HFFc6 (cell line): ENCODE data around the gene IGSF3. TPM values are rescaled to one million over a fixed set of nuclear protein-coding genes. Genes with fewer than 3 reads are reported as not detected.
"Not testable (repeated sequence)": the region's sequence is repeated elsewhere in the genome, so short reads cannot be mapped to it uniquely, and the experiment has no call there.

ENCODE experiments used
- DNase-seq: peaks from one replicate; pipeline ENCODE4 v3.0.0-alpha.2; 2018
- H3K27ac Mint-ChIP-seq: 2 replicates; pipeline ENCODE4 v1.8.0; 2020; ENCODE audit warnings: mild to moderate bottlenecking, mixed read lengths
- H3K27me3 Mint-ChIP-seq: 2 replicates; pipeline ENCODE4 v1.8.0; 2021; ENCODE audit warnings: mild to moderate bottlenecking, moderate library complexity, mixed read lengths; ENCODE audit not compliant: insufficient read depth
- H3K36me3 Mint-ChIP-seq: 2 replicates; pipeline ENCODE4 v1.8.0; 2021; ENCODE audit warnings: low read depth, mixed read lengths
- H3K4me1 Mint-ChIP-seq: 2 replicates; pipeline ENCODE4 v1.8.0; 2020; ENCODE audit warnings: low read depth, mixed read lengths
- H3K4me3 Mint-ChIP-seq: 2 replicates; pipeline ENCODE4 v1.8.0; 2020; ENCODE audit warnings: mild to moderate bottlenecking, moderate library complexity, mixed read lengths
- H3K9me3 Mint-ChIP-seq: 2 replicates; pipeline ENCODE4 v1.8.0; 2020; ENCODE audit warnings: mild to moderate bottlenecking, mixed read lengths
- total RNA-seq, 6 experiments: library from RNA; stranded (reverse); fragmentation: NEBNext Ultra II Directional; extraction: Animal tissue kit (Norgen Biotek cat#: 25700); gene quantifications; 2 replicates in 1 of 6; 3 replicates in 5 of 6; pipeline ENCODE4 v1.2.3, GENCODE V29; 2021
- TF ChIP-seq, protein P1 (sequence below): fragments of 200-600 bp; sonication (generic); IDR thresholded peaks from 2 replicates; pipeline ENCODE4 v1.5.0; 2021; ENCODE audit warnings: antibody characterized with exemption, mild to moderate bottlenecking

Gene IGSF3
- total RNA-seq, 6 experiments from 2014 or later: not detected

DNA sequence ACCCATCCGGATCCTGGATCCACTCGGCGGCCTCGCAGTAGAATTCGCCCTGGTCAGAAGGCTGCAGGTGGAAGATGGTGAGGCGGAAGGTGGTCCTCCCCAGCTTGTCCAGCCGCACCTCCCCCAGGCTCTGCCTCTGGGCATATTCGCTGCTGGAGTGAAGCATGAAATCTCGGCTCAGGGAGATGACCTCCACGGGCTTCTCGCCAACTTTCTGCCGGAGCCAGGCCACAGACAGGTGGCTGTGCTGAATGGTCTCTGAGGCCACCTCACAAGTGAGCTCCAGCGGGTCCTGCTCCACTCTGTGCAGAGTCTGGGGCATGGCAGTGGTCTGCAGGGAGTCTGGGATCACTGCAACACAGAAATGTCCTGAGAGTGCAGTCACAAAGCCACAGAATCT is 53.7 kb downstream of the IGSF3 start:
- not testable (repeated sequence) for H3K4me1 Mint-ChIP-seq, H3K27ac Mint-ChIP-seq

DNA sequence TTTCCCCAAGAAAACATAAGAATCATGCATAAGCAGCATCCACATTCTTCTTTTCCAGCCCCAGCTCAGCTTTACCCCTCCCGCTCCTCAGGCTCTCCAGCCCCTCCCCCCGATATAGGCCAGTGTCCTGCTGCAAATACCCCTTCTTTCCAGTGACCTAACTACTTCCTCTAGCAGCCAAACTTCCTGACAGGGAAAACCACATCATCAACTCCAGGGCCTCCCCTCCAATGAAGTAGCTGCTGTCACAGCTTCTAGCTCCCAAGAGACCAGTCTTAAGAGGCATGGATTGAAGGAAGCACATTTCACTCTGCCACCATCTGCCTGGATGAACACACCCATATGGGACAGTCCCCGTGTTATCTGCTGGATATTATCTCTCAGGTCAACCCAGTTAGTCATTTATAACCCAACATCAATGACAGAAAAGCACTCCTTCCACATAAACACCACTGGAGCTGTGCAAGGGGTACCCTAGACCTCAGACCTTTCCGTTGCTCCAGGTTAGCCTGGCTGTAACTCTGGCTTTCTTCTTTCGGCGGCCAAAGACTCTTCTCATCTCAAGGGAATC is 57.6 kb downstream of the IGSF3 start:
- H3K27me3 Mint-ChIP-seq: peaks cover 21% of the 10 kb centered on the region
- not testable (repeated sequence) for H3K27ac Mint-ChIP-seq, H3K4me3 Mint-ChIP-seq

More for the DNA sequence above, 53.7 kb downstream of the IGSF3 start:
- H3K4me3 Mint-ChIP-seq, H3K9me3 Mint-ChIP-seq, DNase-seq, H3K36me3 Mint-ChIP-seq: not testable (repeated sequence)
- H3K27me3 Mint-ChIP-seq: peaks cover 19% of the 10 kb centered on the region

DNA sequence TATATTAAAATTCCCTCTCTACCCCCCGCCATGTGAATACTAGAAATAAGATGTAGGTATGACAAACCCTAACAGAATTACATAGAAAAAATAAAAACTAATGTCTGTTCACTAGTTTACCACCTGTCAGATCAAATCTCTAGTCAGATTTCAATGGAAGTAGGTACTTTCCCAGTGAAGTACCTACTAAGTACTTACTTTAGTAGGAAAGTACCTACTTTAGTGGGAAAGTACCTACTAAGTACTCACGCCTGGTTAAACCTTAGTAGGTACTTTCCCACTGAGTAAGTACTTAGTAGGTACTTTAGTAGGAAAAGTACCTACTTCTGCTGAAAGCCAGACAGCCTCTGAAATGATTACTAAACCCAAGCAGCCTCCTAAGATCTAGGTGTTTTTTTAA is 58.7 kb downstream of the IGSF3 start:
- peaks cover 23% of the 10 kb centered on the region for H3K27me3 Mint-ChIP-seq
- H3K4me3 Mint-ChIP-seq: not testable (repeated sequence)

More for the DNA sequence above, 57.6 kb downstream of the IGSF3 start:
- not testable (repeated sequence) for H3K9me3 Mint-ChIP-seq, DNase-seq, H3K4me1 Mint-ChIP-seq, H3K36me3 Mint-ChIP-seq

DNA sequence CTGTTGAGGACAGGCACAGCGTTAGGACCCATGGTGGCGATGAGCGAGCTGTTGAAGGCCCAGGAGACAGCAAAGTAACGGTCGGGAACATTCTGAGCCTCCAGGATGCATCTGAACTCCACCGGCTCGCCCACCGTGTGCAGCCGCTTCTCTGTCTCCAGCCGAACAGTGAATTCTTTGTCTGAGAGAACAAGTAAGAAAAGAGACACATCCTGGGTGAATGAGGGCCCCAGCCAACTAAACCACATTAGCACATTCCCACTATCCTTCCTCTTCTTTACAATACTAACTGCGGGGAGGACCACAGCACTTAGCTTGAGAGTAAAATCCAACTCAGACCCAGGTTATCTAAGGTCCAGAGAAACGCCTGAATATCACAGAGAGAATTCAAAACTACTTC is 59.4 kb downstream of the IGSF3 start:
- peaks cover 28% of the 10 kb centered on the region for H3K27me3 Mint-ChIP-seq
- DNase-seq, H3K4me1 Mint-ChIP-seq, H3K4me3 Mint-ChIP-seq, H3K9me3 Mint-ChIP-seq, H3K36me3 Mint-ChIP-seq, H3K27ac Mint-ChIP-seq: not testable (repeated sequence)

More for the DNA sequence above, 58.7 kb downstream of the IGSF3 start:
- not testable (repeated sequence) for H3K9me3 Mint-ChIP-seq, H3K4me1 Mint-ChIP-seq, DNase-seq, H3K27ac Mint-ChIP-seq, H3K36me3 Mint-ChIP-seq

DNA sequence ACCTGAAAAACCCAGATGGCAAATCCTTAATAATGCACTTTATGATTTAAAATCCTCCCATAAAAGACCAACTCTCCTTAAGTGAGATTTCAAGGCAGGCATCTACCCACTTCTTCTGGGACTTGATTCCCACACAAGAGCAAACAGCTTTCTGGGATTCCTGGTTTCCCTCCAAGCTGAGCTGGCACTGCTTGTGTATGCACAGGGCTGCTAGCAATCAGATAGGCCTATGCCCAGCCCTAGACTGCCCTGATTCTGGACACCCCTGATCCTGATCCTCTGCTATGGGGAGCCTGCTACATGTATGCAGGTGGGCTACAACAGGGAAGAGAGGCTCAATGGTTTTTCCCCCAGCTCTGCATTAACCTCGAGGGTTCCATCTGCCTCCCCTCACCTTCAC is 60.1 kb downstream of the IGSF3 start:
- not testable (repeated sequence) for H3K4me3 Mint-ChIP-seq, H3K36me3 Mint-ChIP-seq, H3K9me3 Mint-ChIP-seq, DNase-seq, H3K27ac Mint-ChIP-seq, H3K4me1 Mint-ChIP-seq
- H3K27me3 Mint-ChIP-seq: peaks cover 28% of the 10 kb centered on the region

DNA sequence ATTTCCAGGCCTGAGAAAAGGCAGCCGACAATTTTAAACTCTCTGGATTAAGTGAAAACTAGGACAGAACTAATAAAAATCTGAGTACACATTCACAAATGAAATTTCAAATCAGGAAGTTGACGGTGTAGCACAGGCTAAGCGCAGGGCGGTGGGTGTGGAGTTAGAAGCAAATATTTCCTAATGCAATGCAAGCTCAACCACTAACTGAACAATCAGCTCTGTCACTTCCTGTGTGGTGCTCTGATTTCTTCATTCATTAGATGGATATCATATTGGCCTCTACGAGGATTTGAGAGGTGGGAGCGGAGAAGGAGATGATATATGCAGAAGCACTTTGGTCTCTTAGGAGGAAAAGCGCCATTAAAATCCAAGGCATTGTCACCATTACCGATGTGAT is 61.5 kb downstream of the IGSF3 start:
- not testable (repeated sequence) for H3K9me3 Mint-ChIP-seq, H3K36me3 Mint-ChIP-seq, H3K27ac Mint-ChIP-seq

DNA sequence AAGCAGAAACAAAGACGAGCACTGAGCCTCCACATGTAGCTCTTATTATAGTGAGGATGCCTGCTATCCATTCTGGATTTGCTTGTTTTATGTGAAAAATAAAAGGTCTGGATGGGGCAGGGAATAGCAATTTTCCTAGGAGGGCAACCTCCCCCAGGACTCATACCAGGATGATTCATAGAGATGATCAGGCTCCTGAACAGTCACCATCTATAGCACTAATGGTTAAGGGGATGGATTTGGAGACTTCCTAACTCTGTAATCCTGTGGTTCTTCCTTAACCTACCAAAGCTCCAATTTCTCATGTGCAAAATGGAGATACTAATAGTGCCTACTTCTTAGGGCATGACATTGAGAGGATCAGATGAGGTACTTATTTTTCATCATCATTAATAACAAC is 62.2 kb downstream of the IGSF3 start:
- Mint-ChIP-seq H3K27ac (no peak overlapping the region), H3K4me3 (no peak overlapping the region), H3K9me3 (no peaks in the 10 kb centered on the region), H3K36me3 (no peaks in the 10 kb centered on the region), H3K4me1 (no peaks in the 10 kb centered on the region), H3K27me3 (peaks cover 25% of the 10 kb centered on the region)
- DNase-seq: no peak
- TF ChIP-seq, protein P1, sequence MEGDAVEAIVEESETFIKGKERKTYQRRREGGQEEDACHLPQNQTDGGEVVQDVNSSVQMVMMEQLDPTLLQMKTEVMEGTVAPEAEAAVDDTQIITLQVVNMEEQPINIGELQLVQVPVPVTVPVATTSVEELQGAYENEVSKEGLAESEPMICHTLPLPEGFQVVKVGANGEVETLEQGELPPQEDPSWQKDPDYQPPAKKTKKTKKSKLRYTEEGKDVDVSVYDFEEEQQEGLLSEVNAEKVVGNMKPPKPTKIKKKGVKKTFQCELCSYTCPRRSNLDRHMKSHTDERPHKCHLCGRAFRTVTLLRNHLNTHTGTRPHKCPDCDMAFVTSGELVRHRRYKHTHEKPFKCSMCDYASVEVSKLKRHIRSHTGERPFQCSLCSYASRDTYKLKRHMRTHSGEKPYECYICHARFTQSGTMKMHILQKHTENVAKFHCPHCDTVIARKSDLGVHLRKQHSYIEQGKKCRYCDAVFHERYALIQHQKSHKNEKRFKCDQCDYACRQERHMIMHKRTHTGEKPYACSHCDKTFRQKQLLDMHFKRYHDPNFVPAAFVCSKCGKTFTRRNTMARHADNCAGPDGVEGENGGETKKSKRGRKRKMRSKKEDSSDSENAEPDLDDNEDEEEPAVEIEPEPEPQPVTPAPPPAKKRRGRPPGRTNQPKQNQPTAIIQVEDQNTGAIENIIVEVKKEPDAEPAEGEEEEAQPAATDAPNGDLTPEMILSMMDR: no peak

More for the DNA sequence above, 61.5 kb downstream of the IGSF3 start:
- peaks cover 28% of the 10 kb centered on the region for H3K27me3 Mint-ChIP-seq
- not testable (repeated sequence) for DNase-seq, H3K4me3 Mint-ChIP-seq, H3K4me1 Mint-ChIP-seq

DNA sequence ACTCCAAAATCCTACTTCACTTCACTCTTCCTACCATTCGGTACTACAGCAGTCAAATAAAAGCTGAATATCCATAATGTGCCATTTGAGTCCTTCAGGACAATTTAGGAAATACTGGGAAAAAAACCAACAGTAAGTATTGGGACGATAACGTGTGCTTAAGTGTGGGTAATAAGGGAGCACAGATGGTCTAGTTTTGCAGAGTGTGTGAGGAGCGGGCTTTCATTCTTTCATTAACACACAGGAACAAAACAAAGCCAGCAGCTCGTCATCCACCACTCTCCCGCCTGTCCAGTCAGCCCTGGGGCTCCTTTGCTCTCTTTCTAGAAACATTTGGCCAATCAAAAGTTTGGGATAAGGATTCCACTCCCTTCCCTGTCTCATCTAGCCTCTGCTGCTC is 63.1 kb downstream of the IGSF3 start:
- not testable (repeated sequence) for H3K36me3 Mint-ChIP-seq, H3K4me1 Mint-ChIP-seq, DNase-seq, H3K27ac Mint-ChIP-seq, H3K9me3 Mint-ChIP-seq, H3K4me3 Mint-ChIP-seq
- H3K27me3 Mint-ChIP-seq: peaks cover 22% of the 10 kb centered on the region

DNA sequence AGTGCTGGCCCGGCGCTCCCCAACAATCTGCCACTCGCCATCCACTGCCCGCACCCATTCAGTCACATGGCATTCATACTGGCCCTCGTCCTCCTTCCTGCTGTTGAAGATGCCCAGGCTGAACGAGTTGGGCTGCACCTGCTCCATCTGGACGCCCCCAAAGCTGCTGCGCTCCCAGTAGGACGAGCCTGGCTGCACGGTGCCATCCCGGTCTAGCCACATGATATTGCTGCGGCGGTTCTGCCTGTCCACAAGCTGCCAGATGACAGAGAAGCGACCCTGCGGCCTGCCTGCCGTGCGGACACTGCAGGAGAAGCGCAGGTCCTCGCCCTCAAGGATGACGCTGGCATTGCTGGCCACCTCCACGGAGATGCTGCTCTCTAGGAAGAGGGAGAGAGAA is 63.9 kb downstream of the IGSF3 start:
- H3K9me3 Mint-ChIP-seq, H3K27ac Mint-ChIP-seq, H3K4me1 Mint-ChIP-seq, H3K36me3 Mint-ChIP-seq, H3K4me3 Mint-ChIP-seq, DNase-seq: not testable (repeated sequence)
- H3K27me3 Mint-ChIP-seq: peaks cover 21% of the 10 kb centered on the region

DNA sequence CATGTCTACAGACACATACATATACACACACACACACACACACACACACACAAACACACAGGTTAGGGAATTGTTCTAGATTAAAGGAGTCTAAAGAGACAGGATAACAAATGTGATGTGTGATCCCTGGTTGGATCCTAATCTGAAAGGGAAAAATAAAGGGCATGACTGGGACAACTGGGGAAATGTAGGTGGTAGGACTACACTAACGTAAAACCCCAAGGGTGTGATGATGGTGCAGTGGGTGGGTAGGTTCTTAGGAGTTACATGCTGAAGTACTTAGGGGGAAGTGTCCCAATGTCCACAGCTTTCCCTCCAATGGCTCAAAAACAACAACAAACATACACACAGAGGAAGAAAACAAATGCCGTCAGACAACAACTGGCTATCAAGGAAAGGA is 68.2 kb downstream of the IGSF3 start:
- not testable (repeated sequence) for H3K27ac Mint-ChIP-seq, H3K4me3 Mint-ChIP-seq

DNA sequence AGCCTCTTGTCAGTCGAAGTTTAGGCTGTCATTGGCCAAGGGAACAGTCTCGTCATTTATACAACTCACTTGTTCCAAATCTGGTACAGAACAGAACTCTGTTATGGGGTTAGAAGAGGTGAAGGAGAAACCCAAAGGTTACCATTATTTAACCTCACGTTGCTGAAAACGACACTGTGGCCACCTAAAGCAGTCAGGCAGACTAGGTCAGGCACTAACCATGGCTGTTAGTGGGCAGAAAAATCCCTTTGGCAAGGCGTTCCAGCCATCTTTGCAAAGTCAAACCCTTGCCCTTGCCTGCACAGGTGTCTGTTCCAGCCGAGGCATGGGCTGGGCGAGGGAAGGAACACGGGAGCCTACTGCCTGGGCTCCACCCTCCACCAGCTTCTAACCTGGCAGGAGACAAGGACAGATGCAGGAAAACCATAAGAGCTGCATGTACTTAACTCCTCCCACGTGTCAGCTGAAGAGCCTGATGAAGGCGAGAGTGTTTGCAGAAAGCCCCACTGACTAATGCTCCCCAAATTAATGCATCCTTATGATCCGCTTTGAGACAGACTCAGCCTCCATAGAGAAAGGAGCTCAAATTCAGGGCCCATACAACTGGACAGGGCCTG is 69.0 kb downstream of the IGSF3 start:
- not testable (repeated sequence) for H3K9me3 Mint-ChIP-seq, H3K27ac Mint-ChIP-seq, H3K4me1 Mint-ChIP-seq, DNase-seq, H3K4me3 Mint-ChIP-seq, H3K36me3 Mint-ChIP-seq, H3K27me3 Mint-ChIP-seq

More for the DNA sequence above, 68.2 kb downstream of the IGSF3 start:
- not testable (repeated sequence) for H3K4me1 Mint-ChIP-seq, H3K9me3 Mint-ChIP-seq, H3K36me3 Mint-ChIP-seq, H3K27me3 Mint-ChIP-seq, DNase-seq

DNA sequence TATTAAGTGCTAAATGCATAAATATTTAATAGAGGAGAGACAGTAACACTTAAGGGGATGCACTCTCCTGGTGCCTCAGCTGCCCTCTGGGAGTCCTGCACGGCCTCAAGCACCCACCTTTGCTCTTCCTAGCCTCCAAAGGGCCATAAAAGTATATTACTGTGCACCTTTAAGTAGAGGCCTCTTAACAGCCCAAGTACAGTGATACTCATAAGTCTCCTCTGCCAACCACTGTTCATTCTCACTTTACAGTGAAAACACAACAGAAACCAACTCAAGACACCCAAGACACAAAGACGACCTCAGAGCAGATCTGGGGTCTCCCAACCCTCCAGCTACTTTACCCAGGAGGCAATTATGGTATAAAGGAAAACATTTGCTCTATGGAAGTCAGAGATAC is 70.1 kb downstream of the IGSF3 start:
- not testable (repeated sequence) for H3K4me1 Mint-ChIP-seq, DNase-seq, H3K27ac Mint-ChIP-seq, H3K4me3 Mint-ChIP-seq, H3K9me3 Mint-ChIP-seq, H3K36me3 Mint-ChIP-seq, H3K27me3 Mint-ChIP-seq

DNA sequence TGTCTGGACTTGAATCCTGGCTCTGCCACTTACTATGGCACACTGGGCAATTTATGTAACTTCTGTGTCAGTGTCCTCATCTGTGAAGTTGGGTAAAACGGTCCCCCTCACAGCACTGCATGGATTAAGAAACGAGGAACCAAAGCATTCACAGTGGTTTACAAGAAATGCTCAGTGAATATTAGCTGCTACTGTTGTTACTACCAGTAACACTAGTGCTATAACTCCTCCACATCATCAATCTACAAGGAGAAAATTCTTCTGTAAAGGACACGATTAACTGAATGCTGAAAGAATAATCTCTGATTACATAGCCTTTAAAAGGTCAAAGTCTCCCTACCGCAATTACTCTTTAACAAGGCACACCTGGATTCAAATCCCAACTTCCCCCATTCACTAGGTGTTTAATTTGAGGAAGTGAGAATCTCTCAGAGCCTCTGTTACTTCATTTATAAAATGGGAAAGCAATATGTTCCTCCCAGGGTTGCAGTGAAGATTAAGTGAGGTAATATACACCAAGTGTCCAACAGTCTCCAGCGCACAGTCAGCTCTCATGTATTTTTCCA is 70.7 kb downstream of the IGSF3 start:
- DNase-seq, H3K9me3 Mint-ChIP-seq, H3K27ac Mint-ChIP-seq, H3K4me1 Mint-ChIP-seq, H3K36me3 Mint-ChIP-seq, H3K4me3 Mint-ChIP-seq, H3K27me3 Mint-ChIP-seq: not testable (repeated sequence)
